ENCODE measurements around the gene TTPAL.

DNA sequence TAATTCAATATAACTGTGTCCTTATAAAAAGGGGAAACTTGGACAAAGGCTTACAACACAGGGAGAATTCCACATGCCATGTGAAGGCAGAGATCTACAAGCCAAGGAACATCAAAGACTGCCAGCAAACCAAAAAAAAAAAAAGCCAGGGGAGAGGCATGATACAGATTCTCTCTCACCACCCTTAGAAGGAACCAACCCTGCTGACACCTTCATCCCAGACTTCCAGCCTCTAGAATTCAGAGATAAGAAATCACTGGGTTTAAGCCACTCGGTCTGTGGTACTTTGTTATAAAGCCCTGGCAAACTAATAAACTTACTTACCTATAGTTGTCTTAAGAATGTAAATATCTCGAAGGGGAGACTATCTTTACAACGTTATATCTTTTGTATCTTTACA, 41.8 kb downstream of the TTPAL start:
- TF ChIP-seq CTCF (conservative IDR thresholded peaks at IDR 0.05 in 1 of 2, IDR thresholded peaks at IDR 0.05 in 1 of 2; ENCODE audit: low read depth in 1 of 2, low read length in 2 of 2) = no peak
- TF ChIP-seq EZH2 (IDR thresholded peaks at IDR 0.05; ENCODE audit: low read length, missing control alignments) = no peak

All from fibroblast of lung (primary cell).